GM23338 (cell line): ENCODE data around the gene SMIM35. TPM values are rescaled to one million over a fixed set of nuclear protein-coding genes. Genes with fewer than 3 reads are reported as not detected.

Source experiments
- ATAC-seq: fragments of 200-7000 bp; cut with Tn5 transposase; 3 replicates; pipeline ENCODE4 v1.9.1; 2020
- DNase-seq: peaks from one replicate; pipeline ENCODE4 v3.0.0-alpha.2; 2015; ENCODE audit warnings: low spot score
- H2AFZ ChIP-seq: fragments of 200-600 bp; sonication (generic); 2 replicates; pipeline ENCODE4 v1.8.0; 2016; ENCODE audit warnings: antibody characterized with exemption, mild to moderate bottlenecking, moderate library complexity
- H3F3A ChIP-seq: fragments of 200-600 bp; sonication (generic); replicated peaks from 2 replicates; pipeline ENCODE4 v1.8.0; 2017; ENCODE audit warnings: antibody characterized with exemption, mixed run types, low read depth
- H3K27ac ChIP-seq: fragments of 200-600 bp; sonication (generic); 2 replicates; pipeline ENCODE4 v1.6.1; 2016; ENCODE audit warnings: low read depth
- H3K27me3 ChIP-seq: fragments of 200-600 bp; sonication (generic); 2 replicates; pipeline ENCODE4 v1.8.0; 2016; ENCODE audit warnings: mild to moderate bottlenecking, mixed run types, moderate library complexity; ENCODE audit not compliant: insufficient read depth
- H3K36me3 ChIP-seq: fragments of 200-600 bp; sonication (generic); 2 replicates; pipeline ENCODE4 v1.8.0; 2016; ENCODE audit warnings: mild to moderate bottlenecking; ENCODE audit not compliant: insufficient read depth
- H3K4me1 ChIP-seq: fragments of 200-600 bp; sonication (generic); 2 replicates; pipeline ENCODE4 v1.8.0; 2016; ENCODE audit warnings: mild to moderate bottlenecking, moderate library complexity; ENCODE audit not compliant: insufficient read depth
- H3K4me2 ChIP-seq: fragments of 200-600 bp; sonication (generic); 2 replicates; pipeline ENCODE4 v1.7.1; 2017; ENCODE audit warnings: mixed run types
- H3K4me3 ChIP-seq: fragments of 200-600 bp; sonication (generic); 2 replicates; pipeline ENCODE4 v1.6.1; 2016; ENCODE audit warnings: mixed run types
- H3K79me2 ChIP-seq: fragments of 200-600 bp; sonication (generic); replicated peaks from 2 replicates; pipeline ENCODE4 v1.8.0; 2017; ENCODE audit warnings: mild to moderate bottlenecking; ENCODE audit not compliant: insufficient read depth
- H3K9me2 ChIP-seq: fragments of 200-600 bp; sonication (generic); 2 replicates; pipeline ENCODE4 v1.8.0; 2017; ENCODE audit not compliant: insufficient read depth
- H4K20me1 ChIP-seq: fragments of 200-600 bp; sonication (generic); replicated peaks from 2 replicates; pipeline ENCODE4 v1.8.0; 2017; ENCODE audit warnings: mild to moderate bottlenecking; ENCODE audit not compliant: insufficient read depth
- H3K27ac Mint-ChIP-seq: 2 replicates; pipeline ENCODE4 v1.8.0; 2020; ENCODE audit warnings: inconsistent platforms, mild to moderate bottlenecking, moderate library complexity, mixed read lengths
- H3K27me3 Mint-ChIP-seq: 3 replicates; pipeline ENCODE4 v1.8.0; 2022; ENCODE audit warnings: low read depth, mild to moderate bottlenecking, moderate library complexity, mixed read lengths, inconsistent platforms; ENCODE audit not compliant: insufficient read depth, poor library complexity
- H3K36me3 Mint-ChIP-seq: 3 replicates; pipeline ENCODE4 v1.8.0; 2021; ENCODE audit warnings: low read depth, mild to moderate bottlenecking, inconsistent platforms, moderate library complexity, mixed read lengths
- H3K4me1 Mint-ChIP-seq: 3 replicates; pipeline ENCODE4 v1.8.0; 2020; ENCODE audit warnings: mild to moderate bottlenecking, inconsistent platforms, mixed read lengths
- H3K4me3 Mint-ChIP-seq: 3 replicates; pipeline ENCODE4 v1.8.0; 2021; ENCODE audit warnings: moderate library complexity, mild to moderate bottlenecking, inconsistent platforms, mixed read lengths
- H3K9me3 Mint-ChIP-seq: 3 replicates; pipeline ENCODE4 v1.8.0; 2020; ENCODE audit warnings: moderate library complexity, mild to moderate bottlenecking, inconsistent platforms, mixed read lengths
- CREB1 ChIP-seq: fragments of 250-450 bp; sonication (Bioruptor Pico); IDR thresholded peaks from 2 replicates; pipeline ENCODE4 v1.5.0; 2020; ENCODE audit warnings: low read depth, mild to moderate bottlenecking, moderate library complexity
- EZH2 ChIP-seq: fragments of 200-600 bp; sonication (generic); IDR thresholded peaks from one replicate; pipeline ENCODE4 v1.8.0; 2017; ENCODE audit warnings: antibody characterized with exemption, mild to moderate bottlenecking, low read depth; ENCODE audit not compliant: unreplicated experiment
- EZH2phosphoT487 ChIP-seq: fragments of 200-600 bp; sonication (generic); IDR thresholded peaks from one replicate; pipeline ENCODE4 v1.8.1; 2018; ENCODE audit warnings: antibody characterized with exemption; ENCODE audit not compliant: unreplicated experiment
- JUNB ChIP-seq: IDR thresholded peaks from one replicate; pipeline ENCODE4 v1.6.1; 2016; ENCODE audit warnings: antibody characterized with exemption; ENCODE audit not compliant: unreplicated experiment
- NANOG ChIP-seq: IDR thresholded peaks from 2 replicates; pipeline ENCODE4 v1.6.1; 2016; ENCODE audit warnings: antibody characterized with exemption, borderline replicate concordance
- POLR2AphosphoS5 ChIP-seq: IDR thresholded peaks from 2 replicates; pipeline ENCODE4 v1.6.1; 2016; ENCODE audit warnings: antibody characterized with exemption, low read depth
- STAT1 ChIP-seq: IDR thresholded peaks from one replicate; pipeline ENCODE4 v1.6.1; 2016; ENCODE audit warnings: antibody characterized with exemption; ENCODE audit not compliant: unreplicated experiment
- ZNF114 ChIP-seq: fragments of 250-450 bp; sonication (Bioruptor Pico); IDR thresholded peaks from 2 replicates; pipeline ENCODE4 v1.5.0; 2020; ENCODE audit warnings: mild to moderate bottlenecking, moderate library complexity
- ZNF331 ChIP-seq: fragments of 250-450 bp; sonication (Bioruptor Pico); IDR thresholded peaks from 2 replicates; pipeline ENCODE4 v1.5.0; 2020; ENCODE audit warnings: low read depth, mild to moderate bottlenecking, moderate library complexity
- polyA plus RNA-seq: library from polyadenylated mRNA; unstranded; fragments of >200 nt; fragmentation: Nextera tagmentation; extraction: Ambion mirVana; gene quantifications from 2 replicates; pipeline ENCODE4 v1.2.1, GENCODE V29; 2016
- total RNA-seq: library from RNA; depleted of rRNA; stranded (reverse); fragments of >200 nt; shearing (Covaris generic); gene quantifications from 2 replicates; pipeline ENCODE4 v1.2.3, GENCODE V29; 2014
- TF ChIP-seq, protein P1 (sequence below): IDR thresholded peaks from 2 replicates; pipeline ENCODE4 v1.6.1; 2016; ENCODE audit warnings: antibody characterized with exemption
- TF ChIP-seq, protein P2 (sequence below): fragments of 250-450 bp; sonication (Bioruptor Pico); IDR thresholded peaks from 2 replicates; pipeline ENCODE4 v1.5.0; 2020; ENCODE audit warnings: mild to moderate bottlenecking, moderate library complexity
- TF ChIP-seq, protein P3 (sequence below), 2 experiments: fragments of 200-600 bp in 1 of 2; sonication (generic) in 1 of 2; conservative IDR thresholded peaks; 2 replicates each; pipeline versions ENCODE4 v1.5.1 to v1.6.1; 2016 to 2017; ENCODE audit warnings: antibody characterized with exemption in 2 of 2, low read depth in 2 of 2, mild to moderate bottlenecking in 2 of 2, moderate library complexity in 1 of 2
- TF ChIP-seq, protein P4 (sequence below): IDR thresholded peaks from one replicate; pipeline ENCODE4 v1.6.1; 2018; ENCODE audit warnings: antibody characterized with exemption; ENCODE audit not compliant: unreplicated experiment

SMIM35 gene
- total and polyA plus RNA-seq, 2 experiments from 2014 or later = not detected

DNA sequence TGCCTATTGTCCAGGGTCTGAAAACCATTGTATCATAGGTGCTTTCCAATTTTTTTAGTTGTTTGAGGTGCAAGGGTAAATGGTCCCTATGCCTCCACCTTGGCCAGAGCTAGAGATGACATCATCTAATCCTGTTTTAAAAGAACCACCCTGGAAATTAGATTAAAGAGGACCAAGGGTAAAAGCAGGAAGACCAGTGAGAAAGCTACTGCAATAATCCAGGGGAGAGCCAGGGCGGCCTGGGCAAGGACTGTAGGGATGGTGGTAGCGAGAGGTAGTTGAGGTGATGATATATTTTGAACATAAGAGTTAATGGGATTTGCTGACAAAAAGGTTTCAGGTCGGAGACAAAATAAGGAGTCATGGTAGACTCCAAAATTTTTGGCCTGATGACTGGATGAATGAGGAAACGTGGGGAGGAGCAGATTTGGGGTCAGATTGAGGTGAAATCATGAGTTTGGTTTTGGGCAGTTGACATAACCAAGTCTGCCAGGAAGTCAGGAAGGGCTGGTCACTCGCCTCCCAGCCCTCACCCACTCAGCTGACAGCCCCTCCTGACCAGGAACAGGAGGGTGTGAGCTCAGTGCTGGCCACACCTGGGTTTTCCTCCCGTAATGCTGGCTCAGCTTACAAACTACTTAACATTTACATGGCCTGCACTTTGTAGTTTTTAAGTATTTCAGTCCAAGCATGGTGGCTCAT is 42.9 kb upstream of the SMIM35 start:
- TF ChIP-seq NANOG (no peak), EZH2phosphoT487 (no peak), EZH2 (no peak), STAT1 (no peak), CREB1 (CRISPR knock-in tag) (no peak), JUNB (no peak), ZNF331 (no peak), ZNF114 (CRISPR knock-in tag) (no peak), POLR2AphosphoS5 (no peak)
- TF ChIP-seq, protein P1, sequence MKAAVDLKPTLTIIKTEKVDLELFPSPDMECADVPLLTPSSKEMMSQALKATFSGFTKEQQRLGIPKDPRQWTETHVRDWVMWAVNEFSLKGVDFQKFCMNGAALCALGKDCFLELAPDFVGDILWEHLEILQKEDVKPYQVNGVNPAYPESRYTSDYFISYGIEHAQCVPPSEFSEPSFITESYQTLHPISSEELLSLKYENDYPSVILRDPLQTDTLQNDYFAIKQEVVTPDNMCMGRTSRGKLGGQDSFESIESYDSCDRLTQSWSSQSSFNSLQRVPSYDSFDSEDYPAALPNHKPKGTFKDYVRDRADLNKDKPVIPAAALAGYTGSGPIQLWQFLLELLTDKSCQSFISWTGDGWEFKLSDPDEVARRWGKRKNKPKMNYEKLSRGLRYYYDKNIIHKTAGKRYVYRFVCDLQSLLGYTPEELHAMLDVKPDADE = no peak
- TF ChIP-seq, protein P2, sequence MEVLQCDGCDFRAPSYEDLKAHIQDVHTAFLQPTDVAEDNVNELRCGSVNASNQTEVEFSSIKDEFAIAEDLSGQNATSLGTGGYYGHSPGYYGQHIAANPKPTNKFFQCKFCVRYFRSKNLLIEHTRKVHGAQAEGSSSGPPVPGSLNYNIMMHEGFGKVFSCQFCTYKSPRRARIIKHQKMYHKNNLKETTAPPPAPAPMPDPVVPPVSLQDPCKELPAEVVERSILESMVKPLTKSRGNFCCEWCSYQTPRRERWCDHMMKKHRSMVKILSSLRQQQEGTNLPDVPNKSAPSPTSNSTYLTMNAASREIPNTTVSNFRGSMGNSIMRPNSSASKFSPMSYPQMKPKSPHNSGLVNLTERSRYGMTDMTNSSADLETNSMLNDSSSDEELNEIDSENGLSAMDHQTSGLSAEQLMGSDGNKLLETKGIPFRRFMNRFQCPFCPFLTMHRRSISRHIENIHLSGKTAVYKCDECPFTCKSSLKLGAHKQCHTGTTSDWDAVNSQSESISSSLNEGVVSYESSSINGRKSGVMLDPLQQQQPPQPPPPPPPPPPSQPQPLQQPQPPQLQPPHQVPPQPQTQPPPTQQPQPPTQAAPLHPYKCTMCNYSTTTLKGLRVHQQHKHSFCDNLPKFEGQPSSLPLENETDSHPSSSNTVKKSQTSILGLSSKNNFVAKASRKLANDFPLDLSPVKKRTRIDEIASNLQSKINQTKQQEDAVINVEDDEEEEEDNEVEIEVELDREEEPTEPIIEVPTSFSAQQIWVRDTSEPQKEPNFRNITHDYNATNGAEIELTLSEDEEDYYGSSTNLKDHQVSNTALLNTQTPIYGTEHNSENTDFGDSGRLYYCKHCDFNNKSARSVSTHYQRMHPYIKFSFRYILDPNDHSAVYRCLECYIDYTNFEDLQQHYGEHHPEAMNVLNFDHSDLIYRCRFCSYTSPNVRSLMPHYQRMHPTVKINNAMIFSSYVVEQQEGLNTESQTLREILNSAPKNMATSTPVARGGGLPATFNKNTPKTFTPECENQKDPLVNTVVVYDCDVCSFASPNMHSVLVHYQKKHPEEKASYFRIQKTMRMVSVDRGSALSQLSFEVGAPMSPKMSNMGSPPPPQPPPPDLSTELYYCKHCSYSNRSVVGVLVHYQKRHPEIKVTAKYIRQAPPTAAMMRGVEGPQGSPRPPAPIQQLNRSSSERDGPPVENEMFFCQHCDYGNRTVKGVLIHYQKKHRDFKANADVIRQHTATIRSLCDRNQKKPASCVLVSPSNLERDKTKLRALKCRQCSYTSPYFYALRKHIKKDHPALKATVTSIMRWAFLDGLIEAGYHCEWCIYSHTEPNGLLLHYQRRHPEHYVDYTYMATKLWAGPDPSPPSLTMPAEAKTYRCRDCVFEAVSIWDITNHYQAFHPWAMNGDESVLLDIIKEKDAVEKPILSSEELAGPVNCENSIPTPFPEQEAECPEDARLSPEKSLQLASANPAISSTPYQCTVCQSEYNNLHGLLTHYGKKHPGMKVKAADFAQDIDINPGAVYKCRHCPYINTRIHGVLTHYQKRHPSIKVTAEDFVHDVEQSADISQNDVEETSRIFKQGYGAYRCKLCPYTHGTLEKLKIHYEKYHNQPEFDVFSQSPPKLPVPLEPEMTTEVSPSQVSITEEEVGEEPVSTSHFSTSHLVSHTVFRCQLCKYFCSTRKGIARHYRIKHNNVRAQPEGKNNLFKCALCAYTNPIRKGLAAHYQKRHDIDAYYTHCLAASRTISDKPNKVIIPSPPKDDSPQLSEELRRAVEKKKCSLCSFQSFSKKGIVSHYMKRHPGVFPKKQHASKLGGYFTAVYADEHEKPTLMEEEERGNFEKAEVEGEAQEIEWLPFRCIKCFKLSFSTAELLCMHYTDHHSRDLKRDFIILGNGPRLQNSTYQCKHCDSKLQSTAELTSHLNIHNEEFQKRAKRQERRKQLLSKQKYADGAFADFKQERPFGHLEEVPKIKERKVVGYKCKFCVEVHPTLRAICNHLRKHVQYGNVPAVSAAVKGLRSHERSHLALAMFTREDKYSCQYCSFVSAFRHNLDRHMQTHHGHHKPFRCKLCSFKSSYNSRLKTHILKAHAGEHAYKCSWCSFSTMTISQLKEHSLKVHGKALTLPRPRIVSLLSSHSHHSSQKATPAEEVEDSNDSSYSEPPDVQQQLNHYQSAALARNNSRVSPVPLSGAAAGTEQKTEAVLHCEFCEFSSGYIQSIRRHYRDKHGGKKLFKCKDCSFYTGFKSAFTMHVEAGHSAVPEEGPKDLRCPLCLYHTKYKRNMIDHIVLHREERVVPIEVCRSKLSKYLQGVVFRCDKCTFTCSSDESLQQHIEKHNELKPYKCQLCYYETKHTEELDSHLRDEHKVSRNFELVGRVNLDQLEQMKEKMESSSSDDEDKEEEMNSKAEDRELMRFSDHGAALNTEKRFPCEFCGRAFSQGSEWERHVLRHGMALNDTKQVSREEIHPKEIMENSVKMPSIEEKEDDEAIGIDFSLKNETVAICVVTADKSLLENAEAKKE (CRISPR knock-in tag) = no peak
- TF ChIP-seq, protein P3, sequence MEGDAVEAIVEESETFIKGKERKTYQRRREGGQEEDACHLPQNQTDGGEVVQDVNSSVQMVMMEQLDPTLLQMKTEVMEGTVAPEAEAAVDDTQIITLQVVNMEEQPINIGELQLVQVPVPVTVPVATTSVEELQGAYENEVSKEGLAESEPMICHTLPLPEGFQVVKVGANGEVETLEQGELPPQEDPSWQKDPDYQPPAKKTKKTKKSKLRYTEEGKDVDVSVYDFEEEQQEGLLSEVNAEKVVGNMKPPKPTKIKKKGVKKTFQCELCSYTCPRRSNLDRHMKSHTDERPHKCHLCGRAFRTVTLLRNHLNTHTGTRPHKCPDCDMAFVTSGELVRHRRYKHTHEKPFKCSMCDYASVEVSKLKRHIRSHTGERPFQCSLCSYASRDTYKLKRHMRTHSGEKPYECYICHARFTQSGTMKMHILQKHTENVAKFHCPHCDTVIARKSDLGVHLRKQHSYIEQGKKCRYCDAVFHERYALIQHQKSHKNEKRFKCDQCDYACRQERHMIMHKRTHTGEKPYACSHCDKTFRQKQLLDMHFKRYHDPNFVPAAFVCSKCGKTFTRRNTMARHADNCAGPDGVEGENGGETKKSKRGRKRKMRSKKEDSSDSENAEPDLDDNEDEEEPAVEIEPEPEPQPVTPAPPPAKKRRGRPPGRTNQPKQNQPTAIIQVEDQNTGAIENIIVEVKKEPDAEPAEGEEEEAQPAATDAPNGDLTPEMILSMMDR (conservative IDR thresholded peaks at IDR 0.05; ENCODE audit: low read depth in 2 of 2) = no peak
- TF ChIP-seq, protein P4, sequence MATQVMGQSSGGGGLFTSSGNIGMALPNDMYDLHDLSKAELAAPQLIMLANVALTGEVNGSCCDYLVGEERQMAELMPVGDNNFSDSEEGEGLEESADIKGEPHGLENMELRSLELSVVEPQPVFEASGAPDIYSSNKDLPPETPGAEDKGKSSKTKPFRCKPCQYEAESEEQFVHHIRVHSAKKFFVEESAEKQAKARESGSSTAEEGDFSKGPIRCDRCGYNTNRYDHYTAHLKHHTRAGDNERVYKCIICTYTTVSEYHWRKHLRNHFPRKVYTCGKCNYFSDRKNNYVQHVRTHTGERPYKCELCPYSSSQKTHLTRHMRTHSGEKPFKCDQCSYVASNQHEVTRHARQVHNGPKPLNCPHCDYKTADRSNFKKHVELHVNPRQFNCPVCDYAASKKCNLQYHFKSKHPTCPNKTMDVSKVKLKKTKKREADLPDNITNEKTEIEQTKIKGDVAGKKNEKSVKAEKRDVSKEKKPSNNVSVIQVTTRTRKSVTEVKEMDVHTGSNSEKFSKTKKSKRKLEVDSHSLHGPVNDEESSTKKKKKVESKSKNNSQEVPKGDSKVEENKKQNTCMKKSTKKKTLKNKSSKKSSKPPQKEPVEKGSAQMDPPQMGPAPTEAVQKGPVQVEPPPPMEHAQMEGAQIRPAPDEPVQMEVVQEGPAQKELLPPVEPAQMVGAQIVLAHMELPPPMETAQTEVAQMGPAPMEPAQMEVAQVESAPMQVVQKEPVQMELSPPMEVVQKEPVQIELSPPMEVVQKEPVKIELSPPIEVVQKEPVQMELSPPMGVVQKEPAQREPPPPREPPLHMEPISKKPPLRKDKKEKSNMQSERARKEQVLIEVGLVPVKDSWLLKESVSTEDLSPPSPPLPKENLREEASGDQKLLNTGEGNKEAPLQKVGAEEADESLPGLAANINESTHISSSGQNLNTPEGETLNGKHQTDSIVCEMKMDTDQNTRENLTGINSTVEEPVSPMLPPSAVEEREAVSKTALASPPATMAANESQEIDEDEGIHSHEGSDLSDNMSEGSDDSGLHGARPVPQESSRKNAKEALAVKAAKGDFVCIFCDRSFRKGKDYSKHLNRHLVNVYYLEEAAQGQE = no peak
- Histone ChIP-seq H3K4me1 (no peaks in the 10 kb centered on the region), H3K9me2 (no peaks in the 10 kb centered on the region), H4K20me1 (no peaks in the 10 kb centered on the region), H3K79me2 (no peaks in the 10 kb centered on the region), H3K27me3 (no peaks in the 10 kb centered on the region), H3F3A (no peaks in the 10 kb centered on the region), H3K4me3 (no peak overlapping the region), H2AFZ (no peak overlapping the region), H3K4me2 (no peak overlapping the region), H3K36me3 (no peaks in the 10 kb centered on the region), H3K27ac (no peak overlapping the region)
- no peak overlapping the region for H3K27ac Mint-ChIP-seq
- ATAC-seq (no peak), DNase-seq (no peak)
- no peaks in the 10 kb centered on the region for H3K9me3 Mint-ChIP-seq
- H3K27me3 Mint-ChIP-seq = peaks cover 9% of the 10 kb centered on the region
- H3K4me3 Mint-ChIP-seq = no peak overlapping the region
- no peaks in the 10 kb centered on the region; the same call in 2 of the 3 replicates for H3K36me3 Mint-ChIP-seq
- peaks cover 4% of the 10 kb centered on the region; the same call in 2 of the 3 replicates for H3K4me1 Mint-ChIP-seq
